Breast epithelium (tissue), 3 donors: ENCODE measurements around the gene SMYD1.

Experiments
- CTCF ChIP-seq, 3 donors: fragments of 450-650 bp; IDR thresholded peaks; one replicate each; pipeline ENCODE4 v1.5.1; 2016 to 2017; ENCODE audit warnings: antibody characterized with exemption in 3 of 3, mild to moderate bottlenecking in 3 of 3, moderate library complexity in 3 of 3
- POLR2A ChIP-seq: fragments of 450-650 bp; IDR thresholded peaks from one replicate; pipeline ENCODE4 v1.6.1; 2016; ENCODE audit warnings: antibody characterized with exemption, mild to moderate bottlenecking, moderate library complexity
- POLR2AphosphoS5 ChIP-seq, 3 donors: sonication (generic); formaldehyde crosslinking; IDR thresholded peaks; one replicate each; pipeline ENCODE4 v1.6.1; 2017; ENCODE audit warnings: antibody characterized with exemption in 3 of 3

GRCh38 chr2:88069117-88069516 is 1.5 kb downstream of the SMYD1 start:
- no peak for TF ChIP-seq POLR2AphosphoS5 (IDR thresholded peaks at IDR 0.05)
- no peak for TF ChIP-seq POLR2A
- no peak for TF ChIP-seq CTCF (IDR thresholded peaks at IDR 0.05)
